Activated T-cell treated with anti-CD3 and anti-CD28 coated beads for 1 hour (primary cell): ENCODE results near the gene CT47B1.
"Not testable (repeated sequence)": the region's sequence is repeated elsewhere in the genome, so short reads cannot be mapped to it uniquely, and the experiment has no call there.

Experiments
- DNase-seq: peaks from one replicate; pipeline ENCODE4 v3.0.0-alpha.2; 2020; ENCODE audit warnings: low read depth

CT47B1 gene

DNA sequence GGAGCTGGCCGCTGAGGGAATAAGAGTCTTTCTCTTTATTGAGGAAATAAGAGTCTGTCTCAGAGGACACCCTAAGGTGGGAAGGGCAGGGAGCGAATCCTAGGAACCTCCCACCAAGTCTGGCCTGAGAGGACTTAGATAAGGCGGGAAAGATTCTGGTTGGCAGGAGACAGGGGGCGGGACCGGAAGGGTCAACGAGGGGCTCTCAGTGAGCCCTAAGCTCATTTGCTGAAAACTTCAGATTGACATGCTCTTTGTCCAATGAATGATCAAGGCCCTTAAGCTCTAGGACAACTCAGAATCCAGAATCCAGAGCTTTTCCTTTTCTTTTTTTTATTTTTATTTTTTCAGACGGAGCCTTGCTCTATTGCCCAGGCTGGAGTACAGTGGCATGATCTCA, at the start of gene CT47B1:
CT47B1 (minus strand) TSS at position 101 of the 400 bp plus-strand sequence. CDS start 196 bp downstream, outside the sequence.
- not testable (repeated sequence) for DNase-seq

GRCh38 chrX:120874678-120875557, 748 bp downstream of the CT47B1 start:
- DNase-seq, result no peak

- DNase-seq, result no peak
Measured at GRCh38 chrX:120857240-120857639, 18.4 kb downstream of the CT47B1 start.

DNA sequence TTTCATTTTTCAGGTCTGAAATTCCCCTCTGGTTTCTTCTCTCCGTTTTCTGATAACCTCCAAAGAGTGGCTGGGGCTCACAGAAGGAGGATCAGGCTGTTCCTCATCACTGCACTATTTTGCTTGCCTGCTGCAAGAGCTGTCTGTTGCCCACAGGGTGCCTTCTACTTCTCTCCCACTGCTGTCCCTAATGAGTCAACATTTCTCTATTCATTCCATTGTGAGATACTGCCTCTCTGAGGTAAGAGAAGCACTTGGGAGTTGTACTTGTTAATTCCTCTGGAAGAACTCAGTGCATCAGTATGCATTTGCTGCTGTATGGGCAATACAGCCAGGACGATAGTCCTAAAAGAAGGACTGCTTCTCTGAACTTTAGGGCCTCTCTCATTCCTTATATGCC, 34.8 kb downstream of the CT47B1 start:
- no peak for DNase-seq

DNA sequence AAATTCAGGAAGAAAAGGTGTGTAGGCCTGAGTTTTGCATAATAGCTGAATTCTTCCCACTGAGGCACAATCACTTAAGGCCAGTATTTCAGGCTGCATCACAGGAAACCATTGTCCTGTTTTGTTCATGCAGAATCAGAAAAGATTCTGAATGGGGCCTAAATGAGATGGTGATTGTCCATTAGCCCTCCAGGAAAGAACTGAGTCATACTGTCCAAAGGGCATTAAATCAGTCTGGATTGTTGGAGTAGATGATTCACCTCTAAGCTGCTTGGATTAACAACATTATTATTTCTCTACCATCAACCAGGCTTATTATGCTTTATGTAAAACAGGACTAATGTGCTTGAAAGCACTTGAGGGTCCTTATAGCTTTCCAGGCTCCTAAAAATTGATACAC, 36.2 kb downstream of the CT47B1 start:
- DNase-seq, result no peak

DNA sequence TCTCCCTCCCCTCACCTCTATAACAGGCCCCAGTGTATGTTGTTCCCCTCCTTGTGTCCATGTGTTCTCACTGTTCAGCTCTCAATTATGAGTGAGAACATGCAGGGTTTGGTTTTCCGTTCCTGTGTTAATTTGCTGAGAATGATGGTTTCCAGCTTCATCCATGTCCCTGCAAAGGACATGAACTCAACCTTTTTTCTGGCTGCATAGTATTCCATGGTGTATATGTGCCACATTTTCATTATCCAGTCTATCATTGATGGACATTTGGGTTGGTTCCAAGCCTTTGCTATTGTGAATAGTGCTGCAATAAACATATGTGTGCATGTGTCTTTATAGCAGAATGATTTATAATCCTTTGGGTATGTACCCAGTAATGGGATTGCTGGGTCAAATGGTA, 48.5 kb downstream of the CT47B1 start:
- DNase-seq, result not testable (repeated sequence)

- DNase-seq, result no peak
Measured at GRCh38 chrX:120825146-120825545, 50.5 kb downstream of the CT47B1 start.

DNA sequence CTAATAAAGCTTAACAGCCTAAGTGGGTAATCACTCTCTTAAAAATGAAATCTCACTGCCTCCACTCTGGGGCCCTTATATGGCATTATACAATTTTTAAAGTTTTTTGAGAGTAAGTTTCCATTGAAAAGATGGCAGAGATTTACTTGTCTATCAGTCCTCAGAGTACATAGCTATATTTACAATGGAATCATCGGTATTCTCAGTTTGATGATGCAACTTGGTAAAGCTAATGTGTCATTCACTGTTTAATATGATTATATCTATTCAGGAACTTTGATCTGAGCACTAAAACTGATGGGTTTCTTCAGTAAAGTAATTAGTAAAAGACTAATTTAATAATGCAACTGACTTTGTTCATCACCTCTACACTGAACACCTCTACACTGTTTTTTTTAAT, 51.6 kb downstream of the CT47B1 start:
- no peak for DNase-seq

GRCh38 chrX:120823556-120823955, 52.1 kb downstream of the CT47B1 start:
- no peak for DNase-seq
